Activated CD8-positive, alpha-beta memory T cell treated with anti-CD3 and anti-CD28 coated beads for 1 hour (primary cell): ENCODE measurements around the gene AMPH.
"Not testable (repeated sequence)": the region's sequence is repeated elsewhere in the genome, so short reads cannot be mapped to it uniquely, and the experiment has no call there.

Experiments
- DNase-seq, 2 donors: peaks; one replicate each; pipeline ENCODE4 v3.0.0-alpha.2; 2020; ENCODE audit warnings: low read depth in 1 of 2; ENCODE audit errors: extremely low read depth in 1 of 2

Gene AMPH

DNA sequence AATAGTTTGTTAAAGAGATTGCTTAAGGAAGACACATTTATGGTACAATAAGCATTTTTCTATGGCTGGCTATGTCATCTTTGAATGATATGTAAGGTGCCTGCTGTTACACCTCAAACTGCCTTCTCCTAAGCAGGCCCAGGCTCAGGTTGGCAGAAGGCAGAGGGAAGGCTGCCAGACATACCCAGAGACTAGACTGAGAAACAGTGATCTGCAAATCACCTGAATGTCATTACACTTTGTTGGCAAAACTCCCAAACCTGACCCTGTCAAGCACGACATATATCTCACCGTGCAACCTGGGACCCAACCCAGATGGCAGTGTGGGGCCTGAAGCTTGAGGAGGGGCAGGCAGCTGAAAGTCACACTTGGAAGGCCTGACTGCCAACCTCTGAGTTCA, 221.1 kb downstream of the AMPH start:
- DNase-seq: no peak

DNA sequence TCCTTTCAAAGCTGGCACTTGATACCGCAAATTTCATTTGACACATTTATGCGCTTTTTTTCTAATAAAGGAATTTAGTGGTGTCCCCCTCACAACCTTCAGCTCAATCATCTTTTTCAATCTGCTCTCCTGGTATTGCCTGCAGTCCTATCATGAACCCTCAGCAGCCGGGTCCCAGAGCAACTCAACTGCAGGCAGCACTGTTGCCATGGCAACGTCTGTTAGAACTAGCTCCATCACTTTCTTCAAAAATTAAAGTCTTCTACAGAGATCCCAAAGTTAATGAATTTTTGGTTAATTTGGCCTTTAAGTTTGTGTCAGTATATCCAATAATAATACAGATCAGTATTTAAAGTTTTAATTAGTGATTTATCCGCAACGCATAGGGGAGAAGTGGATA, 221.6 kb downstream of the AMPH start:
- no peak for DNase-seq

DNA sequence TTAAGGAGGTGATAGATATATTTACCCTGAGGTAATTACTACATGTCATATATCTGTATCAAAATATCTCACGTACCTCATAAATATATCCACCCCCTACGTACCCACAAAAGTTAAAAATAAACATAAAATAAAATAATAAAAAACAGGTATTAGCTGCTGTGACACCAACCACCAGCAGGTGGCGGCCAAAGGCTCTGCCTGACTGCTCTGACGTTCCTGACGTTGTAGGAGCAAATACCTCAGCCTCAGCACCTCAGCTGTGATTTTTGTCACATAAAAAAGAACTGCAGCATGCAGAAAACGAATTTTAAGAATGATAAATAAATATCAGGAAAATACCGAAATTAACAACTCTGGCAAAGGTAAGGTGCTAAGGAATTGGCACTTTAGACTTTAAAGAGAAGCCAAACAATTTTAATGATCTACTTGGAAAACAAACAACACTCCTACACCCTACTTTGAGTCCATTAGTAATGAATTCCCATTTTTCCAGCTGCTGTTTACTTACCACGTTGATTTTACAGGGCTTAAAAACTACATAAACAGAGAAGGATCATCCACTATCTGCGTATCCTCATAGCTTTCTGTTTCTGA, 232.3 kb downstream of the AMPH start:
- DNase-seq: peak in 1 of 2 donors; percentile 47

DNA sequence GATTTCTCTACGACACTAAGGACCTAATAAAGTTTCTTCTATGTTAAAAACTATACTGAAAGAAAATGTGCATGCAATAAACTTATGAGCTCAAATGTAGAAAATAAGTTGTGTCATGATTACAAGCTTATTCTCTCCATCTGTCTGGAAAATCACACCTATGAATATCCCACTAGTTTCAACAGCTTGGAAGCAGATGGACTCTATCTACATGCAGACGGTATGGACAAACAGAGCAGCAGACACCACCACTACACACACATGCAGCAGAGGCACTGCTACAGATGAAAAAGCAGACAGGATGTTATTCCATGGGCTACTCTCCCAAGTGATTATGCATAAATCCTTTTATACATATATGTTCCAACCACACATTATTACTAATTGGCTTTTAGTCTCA, 234.3 kb downstream of the AMPH start:
- no peak for DNase-seq

DNA sequence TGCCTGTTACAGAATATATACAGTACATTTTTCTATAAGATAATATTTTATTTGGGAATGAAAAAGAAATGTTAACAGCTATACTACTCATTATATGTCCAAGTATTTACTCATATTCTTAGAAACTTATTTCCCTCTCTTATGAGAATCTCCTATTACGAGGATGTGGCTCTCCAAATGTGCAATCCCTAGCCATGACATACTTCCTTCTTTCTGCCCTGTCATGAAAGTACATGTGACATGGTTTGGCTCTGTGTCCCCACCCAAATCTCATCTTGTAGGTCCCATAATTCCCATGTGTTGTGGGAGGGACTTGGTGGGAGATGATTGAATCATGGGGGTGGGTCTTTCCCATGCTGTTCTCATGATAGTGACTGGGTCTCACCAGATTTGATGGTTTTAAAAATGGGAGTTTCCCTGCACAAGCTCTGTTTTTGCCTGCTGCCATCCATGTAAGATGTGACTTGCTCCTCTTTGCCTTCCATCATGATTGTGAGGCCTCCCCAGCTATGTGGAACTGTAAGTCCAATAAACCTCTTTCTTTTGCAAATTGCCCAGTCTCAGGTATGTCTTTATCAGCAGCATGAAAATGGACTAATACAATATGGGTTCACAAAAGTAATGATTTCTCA, 235.1 kb downstream of the AMPH start:
- DNase-seq: not testable (repeated sequence)

DNA sequence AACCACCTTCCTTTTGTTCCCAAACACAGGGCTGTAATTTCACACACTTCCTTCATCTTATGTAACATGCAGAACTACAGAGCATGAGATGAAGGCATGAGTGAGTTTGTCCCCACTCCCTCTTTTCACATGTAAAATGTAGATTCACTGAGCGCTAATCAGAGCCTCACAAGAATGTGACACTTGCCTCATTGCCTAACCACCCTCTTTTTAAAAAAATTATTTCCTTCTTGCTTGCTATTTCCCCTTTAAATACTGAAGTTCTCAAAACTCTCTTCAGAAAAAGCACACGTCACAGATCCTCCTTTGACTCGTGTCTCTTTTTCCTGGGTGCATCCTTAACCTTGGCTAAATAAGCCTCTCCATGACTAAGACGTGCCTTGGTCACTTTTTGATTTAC, 236.5 kb downstream of the AMPH start:
- no peak for DNase-seq

DNA sequence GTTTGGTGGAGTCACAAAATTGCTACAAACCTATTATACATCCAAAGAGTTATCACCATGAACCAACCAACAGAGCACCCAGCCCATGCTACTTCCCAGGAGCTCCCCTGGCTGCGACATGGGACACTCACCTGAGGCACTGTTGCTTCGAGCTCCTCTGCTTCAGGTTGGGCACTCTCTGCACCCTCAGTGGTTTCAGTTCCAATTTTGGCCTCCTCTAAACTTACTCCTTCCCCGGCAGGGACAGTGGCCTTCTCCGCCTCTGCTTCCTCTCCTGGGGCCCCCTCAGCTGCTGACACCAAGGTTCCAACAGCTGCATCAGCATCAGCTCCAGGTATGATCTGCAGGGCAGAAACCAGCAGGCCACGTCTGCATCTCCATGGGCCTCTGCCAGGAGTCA, 237.3 kb downstream of the AMPH start:
- no peak for DNase-seq

DNA sequence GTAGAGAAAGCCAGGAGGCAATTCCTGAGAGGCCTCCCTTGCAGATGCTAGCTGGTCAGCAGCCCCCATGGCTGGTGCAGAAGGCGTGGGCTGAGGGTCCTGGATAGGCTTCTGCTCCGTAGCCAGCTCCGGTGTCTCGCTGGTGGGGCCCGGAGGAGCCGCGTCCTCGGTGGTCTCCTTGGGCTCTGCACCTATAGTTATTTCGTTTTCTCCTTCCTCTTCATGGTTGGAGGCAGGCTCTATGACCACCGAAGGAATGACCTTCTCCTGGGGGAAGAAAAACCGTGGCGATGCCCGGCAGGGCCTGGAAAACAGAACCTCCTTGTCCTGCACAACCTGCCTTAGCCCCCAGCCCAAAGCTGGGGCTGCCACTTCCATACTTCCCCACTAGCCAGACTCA, 239.4 kb downstream of the AMPH start:
- no peak for DNase-seq

DNA sequence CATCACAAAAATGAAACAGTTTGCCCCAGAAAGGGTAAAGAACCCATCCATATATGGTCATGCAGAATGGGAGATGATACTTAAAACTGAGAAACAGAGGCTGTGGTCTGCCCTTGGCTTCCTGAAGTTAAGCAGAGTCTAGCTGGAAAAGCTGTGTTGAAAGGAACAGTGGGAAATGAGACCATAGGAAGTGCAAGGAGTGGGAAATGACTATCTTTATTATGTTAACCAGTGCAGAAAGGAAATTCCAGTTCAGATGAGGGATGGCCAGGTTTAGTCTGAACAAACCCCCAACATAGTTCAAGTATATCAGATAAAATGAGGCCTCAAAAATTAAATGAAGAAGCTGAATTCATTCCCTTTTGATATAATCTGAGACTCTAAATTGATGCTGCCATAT, 245.5 kb downstream of the AMPH start:
- no peak for DNase-seq

DNA sequence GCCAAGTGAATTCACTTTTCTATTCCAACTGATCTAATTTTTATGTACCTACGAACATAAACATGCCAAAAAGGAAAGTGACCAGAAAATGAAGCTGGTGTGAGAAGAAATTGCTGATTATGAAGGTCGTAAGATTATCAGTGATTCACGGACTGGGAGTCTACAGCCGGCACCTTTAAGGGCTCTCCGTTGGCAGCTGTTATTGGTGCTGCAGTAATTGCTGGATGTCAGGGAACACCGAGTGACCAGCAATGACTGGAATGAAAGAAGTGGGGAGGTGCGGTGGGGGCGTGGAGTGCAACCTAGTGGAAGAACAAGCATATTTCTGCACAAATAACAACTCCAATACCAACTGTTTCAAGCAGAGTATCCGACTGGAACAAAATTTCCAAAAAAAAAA, 247.9 kb downstream of the AMPH start:
- no peak for DNase-seq

DNA sequence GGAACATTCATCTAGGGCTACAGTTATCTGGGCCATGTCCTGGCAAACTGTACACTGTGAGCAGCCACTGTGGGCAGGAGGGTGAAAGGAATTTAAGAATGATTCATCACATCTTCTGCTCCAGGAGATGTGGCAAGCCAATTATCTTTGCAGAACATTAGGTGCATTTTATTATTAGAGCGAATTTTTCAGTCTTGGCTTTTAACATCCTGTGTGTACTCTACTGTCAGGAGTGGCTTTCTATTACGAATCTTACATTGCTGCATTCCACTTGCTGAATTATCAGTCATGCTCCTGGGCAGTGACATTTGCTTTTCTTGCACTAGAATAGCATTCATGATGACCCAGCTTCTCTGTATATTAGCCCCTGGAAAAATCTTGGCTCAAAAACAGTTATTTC, 248.5 kb downstream of the AMPH start:
- DNase-seq: no peak

DNA sequence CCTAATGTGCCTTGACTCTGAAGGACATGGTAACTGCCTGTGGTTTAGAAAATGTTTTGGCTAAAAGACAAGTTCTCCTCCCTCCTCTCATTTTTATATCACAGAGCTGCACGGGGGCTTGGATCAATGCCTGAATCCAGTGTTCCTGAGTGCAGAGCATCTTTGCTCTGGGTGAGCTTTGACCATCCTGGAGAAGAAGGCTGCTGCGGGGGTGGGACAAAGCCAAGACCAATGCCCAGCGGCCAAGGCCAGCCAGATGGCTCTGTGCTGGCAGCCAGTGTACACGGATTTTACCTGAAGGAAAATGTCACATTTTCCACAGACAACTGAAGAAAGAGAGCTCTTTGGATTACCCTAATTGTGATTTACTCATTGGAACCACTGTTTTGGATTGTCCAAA, 255.7 kb downstream of the AMPH start:
- no peak for DNase-seq

DNA sequence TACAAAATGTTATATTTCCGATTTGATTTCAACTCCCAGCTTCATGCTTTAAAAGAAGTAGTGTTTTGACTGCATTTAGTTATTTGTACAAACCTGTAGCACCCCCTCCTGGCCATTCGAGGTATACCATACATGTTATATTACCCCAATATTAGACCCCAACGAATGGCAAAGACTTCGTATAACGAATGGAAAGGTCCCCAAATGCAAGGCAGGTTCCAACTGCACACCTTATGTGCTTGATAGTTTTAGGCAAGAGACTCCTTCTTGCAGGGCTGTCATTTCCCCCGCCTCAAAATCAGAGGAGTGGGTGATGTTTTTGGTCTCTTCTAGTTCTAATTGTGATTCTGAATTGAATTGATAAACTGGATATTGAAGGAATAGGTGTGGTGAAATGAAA, 256.7 kb downstream of the AMPH start:
- DNase-seq: peak in 1 of 2 donors; percentile 55

DNA sequence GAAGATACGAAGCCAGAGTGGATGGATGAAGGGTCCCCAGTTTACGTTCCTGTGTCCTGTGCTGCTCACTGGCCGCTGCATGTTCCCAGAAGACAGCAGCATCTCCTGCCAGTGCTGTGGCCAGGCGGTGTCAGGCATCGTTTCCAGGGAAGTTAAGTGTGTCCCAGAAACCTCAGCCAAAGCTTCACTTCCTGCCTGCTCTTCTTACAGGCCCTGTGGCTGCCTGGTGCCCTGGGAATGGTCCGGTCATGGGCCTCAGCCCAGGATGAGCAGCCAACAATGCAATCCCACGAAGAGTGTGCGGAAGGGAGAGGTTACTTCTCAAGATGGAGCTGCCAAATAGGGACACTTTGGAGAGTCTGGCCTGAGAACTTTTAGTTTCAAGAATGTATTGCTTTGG, 258.0 kb downstream of the AMPH start:
- DNase-seq: no peak

DNA sequence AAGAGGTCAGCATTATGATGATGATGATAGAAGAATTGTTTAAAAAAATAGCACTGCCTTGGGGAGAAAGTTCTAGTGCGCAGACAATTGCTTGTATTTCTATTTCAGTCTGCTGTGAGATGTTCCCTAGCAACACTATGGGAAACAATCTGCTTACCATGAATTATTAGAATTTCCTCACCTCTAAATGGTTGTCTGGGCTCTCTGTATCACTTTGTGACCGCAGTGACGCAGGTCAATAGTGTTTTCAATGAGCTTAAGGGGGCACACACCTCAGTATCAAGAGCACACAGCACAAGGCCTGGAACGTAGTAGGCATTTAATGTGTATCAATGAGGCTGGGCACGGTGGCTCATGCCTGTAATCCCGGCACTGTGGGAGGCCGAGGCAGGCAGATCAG, 258.9 kb downstream of the AMPH start:
- no peak for DNase-seq

DNA sequence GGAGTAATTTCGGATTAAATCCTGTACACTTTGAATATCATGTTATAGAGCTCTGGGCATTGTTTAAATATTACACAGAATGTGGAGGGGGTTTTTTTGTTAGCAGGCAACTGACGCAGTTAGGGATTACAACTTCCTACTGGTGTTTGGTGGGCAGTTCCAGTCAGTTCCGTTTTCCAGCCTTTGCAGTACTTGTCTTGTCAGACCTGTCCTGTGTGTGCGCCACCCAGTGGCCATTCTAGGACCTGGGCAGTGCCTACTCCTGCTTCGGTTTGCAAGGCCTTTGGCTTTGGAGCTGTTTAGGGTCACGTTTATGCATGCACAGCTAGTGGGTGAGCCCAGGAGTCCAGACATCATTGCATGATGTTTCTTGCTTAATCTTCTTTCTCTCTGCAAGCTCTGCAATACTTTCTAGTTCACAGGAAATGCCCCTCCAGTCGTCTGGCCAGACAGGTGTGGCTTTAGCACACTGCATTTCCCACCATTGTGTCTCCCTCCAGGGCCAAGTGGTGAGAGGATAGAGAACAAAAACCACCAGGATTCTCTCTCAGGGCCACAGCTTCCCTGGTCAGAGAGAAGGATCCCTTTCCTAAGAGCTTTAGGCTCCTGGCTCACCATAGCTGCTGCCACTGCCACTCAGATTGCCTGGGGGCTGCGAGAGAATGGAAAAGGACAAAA, 261.2 kb downstream of the AMPH start:
- DNase-seq: peak; percentile 54 to 71

DNA sequence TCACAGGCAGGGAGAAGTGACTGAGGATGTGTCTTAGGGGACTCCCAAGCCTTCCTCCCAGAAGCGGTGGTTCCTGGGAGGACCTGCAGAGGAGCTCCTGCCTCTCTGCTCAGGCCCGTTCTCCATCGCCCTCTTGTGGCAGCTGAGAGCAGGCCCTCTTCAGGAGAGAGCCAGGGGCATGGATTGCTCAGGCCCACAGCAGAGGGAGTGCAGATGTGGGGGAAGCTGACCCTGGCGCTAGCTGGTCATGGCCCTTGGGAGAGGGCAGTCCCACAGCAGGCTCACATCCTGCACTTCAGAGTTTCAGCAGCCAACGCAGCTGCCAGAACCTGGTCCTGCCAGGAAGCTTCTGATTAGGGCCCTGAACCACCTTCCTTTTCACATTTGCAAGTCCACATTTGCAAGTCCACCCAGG, 263.0 kb downstream of the AMPH start:
- DNase-seq: peak in 1 of 2 donors; percentile 59

DNA sequence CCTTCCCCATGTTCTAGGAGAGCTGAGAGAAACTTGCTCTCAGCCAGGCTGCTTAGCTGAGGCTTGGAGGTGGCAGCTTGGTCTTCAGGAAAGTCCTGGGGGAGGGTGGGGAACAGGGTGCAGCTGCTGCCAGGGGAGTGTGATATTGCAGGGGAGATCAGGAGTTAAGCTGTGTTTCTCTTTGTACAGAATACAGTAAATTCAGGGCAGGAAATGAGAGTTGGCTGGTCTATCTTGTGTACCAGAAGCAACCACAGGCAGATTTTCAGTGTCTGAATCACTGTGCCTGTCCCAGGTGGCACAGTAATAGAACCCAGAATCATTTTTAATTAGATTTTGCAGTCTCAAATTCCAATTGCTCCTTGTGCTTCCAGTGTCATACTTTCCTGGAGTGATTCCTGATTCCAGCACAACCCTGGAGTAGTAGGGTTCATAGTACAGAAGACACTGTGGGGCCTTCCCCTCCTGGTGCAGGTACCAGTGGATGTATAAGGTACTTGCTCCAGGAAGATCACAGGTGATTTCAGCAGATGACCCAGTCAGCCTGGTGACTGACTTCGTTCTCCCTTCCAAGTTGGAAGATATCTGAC, 263.8 kb downstream of the AMPH start:
- DNase-seq: no peak

DNA sequence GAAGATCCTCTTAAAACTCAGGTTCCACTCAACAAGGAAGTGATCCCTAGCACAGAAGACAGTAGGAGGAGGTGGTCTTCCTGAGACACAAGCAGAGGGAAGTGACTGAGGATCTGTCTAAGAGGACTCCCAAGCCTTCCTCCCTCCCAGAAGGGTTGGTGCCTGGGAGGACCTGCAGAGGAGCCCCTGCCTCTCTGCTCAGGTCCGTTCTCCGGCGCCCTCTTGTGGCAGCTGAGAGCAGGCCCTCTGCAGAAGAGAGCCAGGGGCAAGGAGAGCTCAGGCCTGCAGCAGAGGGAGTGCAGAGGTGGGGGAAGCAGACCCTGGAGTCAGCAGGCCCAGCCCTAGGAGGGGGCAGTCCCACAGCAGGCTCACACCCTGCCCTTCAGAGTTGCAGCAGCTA, 267.8 kb downstream of the AMPH start:
- peak in 1 of 2 donors; percentile 57 for DNase-seq

DNA sequence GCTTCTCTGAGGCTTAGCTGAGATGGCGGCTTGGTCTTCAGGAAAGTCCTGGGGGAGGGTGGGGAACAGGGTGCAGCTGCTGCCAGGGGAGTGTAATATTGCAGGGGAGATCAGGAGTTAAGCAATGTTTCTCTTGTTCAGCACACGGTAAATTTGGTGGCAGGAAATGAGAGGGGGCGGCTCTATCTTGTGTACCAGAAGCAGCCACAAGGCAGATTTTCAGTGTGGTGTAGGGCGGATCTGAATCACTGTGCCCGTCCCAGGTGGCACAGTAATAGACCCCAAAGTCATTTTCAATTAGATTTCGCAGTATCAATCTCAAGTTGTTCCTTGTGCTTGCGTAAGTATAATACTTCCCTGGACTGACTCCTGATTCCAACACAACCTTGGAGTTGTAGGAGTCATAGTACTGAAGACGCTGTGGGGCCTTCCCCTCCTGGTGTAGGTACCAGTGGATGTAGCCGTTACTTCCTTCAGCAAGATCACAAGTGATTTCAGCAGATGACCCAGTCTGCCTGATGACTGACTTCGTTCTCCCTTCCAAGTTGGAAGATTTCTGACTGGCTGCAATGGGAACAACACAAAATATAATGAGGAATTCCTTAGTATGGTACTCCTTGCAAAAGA, 268.4 kb downstream of the AMPH start:
- DNase-seq: not testable (repeated sequence)

DNA sequence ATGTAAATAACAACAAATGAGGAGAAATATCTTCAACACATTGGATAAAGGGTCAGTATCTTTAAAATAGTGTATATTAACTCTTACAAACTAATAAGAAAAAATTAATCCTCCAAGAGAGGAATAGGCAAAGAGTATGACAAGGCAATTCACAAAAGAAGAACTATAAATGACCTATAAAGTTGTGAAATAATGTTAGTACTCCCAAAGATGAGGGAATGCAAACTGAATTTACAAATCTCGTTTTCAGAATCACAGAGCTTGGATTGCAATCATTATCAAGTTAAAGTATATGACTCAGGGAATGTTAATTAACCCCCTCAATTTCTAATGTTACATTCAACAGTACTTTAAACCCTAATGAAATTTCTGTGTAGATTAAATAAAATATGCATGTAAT, 270.4 kb downstream of the AMPH start:
- no peak for DNase-seq
